Measurements from ENCODE around the gene IKZF1.

Gene IKZF1

DNA sequence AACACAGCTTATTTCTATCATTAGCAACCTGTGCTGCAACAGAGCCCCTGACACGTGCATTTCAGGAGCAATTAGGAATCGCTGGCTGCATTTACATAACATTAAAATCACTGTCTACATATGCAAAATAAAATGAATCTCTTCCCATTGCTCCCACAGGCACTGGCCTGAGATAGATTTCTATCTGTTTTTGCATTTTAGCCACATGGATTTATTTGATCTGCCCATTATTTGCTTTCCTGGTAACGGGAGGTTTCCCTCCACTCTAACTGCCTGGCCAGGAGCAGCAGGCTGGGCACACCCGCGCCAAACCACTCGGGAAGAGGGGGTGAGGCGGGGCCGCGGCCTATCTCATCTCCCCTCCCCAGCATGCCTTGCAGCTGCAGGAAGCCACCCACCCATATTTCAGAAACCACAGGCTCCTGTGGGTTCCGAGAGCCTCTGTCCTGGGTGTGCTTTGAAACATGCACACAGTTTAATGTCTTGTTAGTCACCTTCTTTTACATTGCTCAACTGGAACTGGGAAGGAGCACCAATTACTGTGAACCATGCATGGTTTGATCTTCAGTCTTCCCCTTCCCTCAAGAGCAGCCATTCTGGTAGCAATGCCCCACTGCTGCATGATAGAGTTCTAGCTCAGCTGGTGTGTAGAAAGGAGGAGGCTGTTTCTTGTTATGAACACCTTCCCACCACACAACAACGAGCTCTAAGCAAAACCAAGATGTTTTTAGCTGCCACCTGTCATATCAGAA, 37.7 kb upstream of the IKZF1 start:
- Histone ChIP-seq H3K4me2 (ENCODE audit: low read depth, low read length, poor library complexity, severe bottlenecking) (peak overlapping the region; percentile 92), H3K36me3 (ENCODE audit: insufficient read depth, low read length) (no peaks in the 10 kb centered on the region), H3K79me2 (ENCODE audit: insufficient read depth, low read length) (no peaks in the 10 kb centered on the region), H3K4me3 (ENCODE audit: low read length, poor library complexity, severe bottlenecking) (peak overlapping the region; percentile 69), H3K4me1 (ENCODE audit: insufficient read depth, low read length, poor library complexity, severe bottlenecking) (peaks cover 78% of the 10 kb centered on the region), H3K9ac (ENCODE audit: low read depth, low read length, poor library complexity, severe bottlenecking) (peak overlapping the region; percentile 91), H3K27me3 (ENCODE audit: insufficient read depth, low read length, poor library complexity, severe bottlenecking) (no peaks in the 10 kb centered on the region), H3K9me2 (replicated peaks; ENCODE audit: low read depth, low read length) (no peaks in the 10 kb centered on the region), H3F3A (ENCODE audit: low read depth) (peaks cover 25% of the 10 kb centered on the region), H4K20me1 (ENCODE audit: insufficient read depth, low read length, poor library complexity, severe bottlenecking) (no peaks in the 10 kb centered on the region), H2AFZ (ENCODE audit: low read length) (no peak overlapping the region; the same call in 1 of the 2 replicates), H3K9me3 (ENCODE audit: insufficient read depth, low read depth, low read length) (0 out of 2 replicates have a peak, but pooled peaks cover 4% of the 10 kb centered on the region)
- TF ChIP-seq CTCF (conservative IDR thresholded peaks at IDR 0.05; ENCODE audit: low read length) (no peak), EZH2phosphoT487 (IDR thresholded peaks at IDR 0.05; ENCODE audit: borderline replicate concordance) (no peak)

- H3K4me3 ChIP-seq (ENCODE audit: low read length, poor library complexity, severe bottlenecking) = peak overlapping the region; percentile 69
Measured at GRCh38 chr7:50267525-50268041, 36.9 kb upstream of the IKZF1 start.

GRCh38 chr7:50268223-50268622, 36.3 kb upstream of the IKZF1 start:
- no peaks in the 10 kb centered on the region for H3K36me3 ChIP-seq (ENCODE audit: insufficient read depth, low read length)
- no peak for TF ChIP-seq EZH2phosphoT487 (IDR thresholded peaks at IDR 0.05; ENCODE audit: borderline replicate concordance)
- peak; percentile 46 for TF ChIP-seq CTCF (conservative IDR thresholded peaks at IDR 0.05; ENCODE audit: low read length)
- peaks cover 70% of the 10 kb centered on the region for H3K4me1 ChIP-seq (ENCODE audit: insufficient read depth, low read length, poor library complexity, severe bottlenecking)
- H3K9me2 ChIP-seq (replicated peaks; ENCODE audit: low read depth, low read length) = no peaks in the 10 kb centered on the region
- peak overlapping the region; percentile 92 for H3K4me2 ChIP-seq (ENCODE audit: low read depth, low read length, poor library complexity, severe bottlenecking)
- H3K4me3 ChIP-seq (ENCODE audit: low read length, poor library complexity, severe bottlenecking) = peak overlapping the region; percentile 69
- H3K9ac ChIP-seq (ENCODE audit: low read depth, low read length, poor library complexity, severe bottlenecking) = peak overlapping the region; percentile 91
- H4K20me1 ChIP-seq (ENCODE audit: insufficient read depth, low read length, poor library complexity, severe bottlenecking) = no peaks in the 10 kb centered on the region
- H3K79me2 ChIP-seq (ENCODE audit: insufficient read depth, low read length) = no peaks in the 10 kb centered on the region
- H3F3A ChIP-seq (ENCODE audit: low read depth) = peaks cover 24% of the 10 kb centered on the region
- H3K27me3 ChIP-seq (ENCODE audit: insufficient read depth, low read length, poor library complexity, severe bottlenecking) = no peaks in the 10 kb centered on the region
- 0 out of 2 replicates have a peak, but pooled peaks cover 4% of the 10 kb centered on the region for H3K9me3 ChIP-seq (ENCODE audit: insufficient read depth, low read depth, low read length)
- H2AFZ ChIP-seq (ENCODE audit: low read length) = 0 out of 2 replicates have a peak overlapping the region, but pooled peaks have one; percentile 24

More at GRCh38 chr7:50267525-50268041, 36.9 kb upstream of the IKZF1 start:
- H3K9me2 ChIP-seq (replicated peaks; ENCODE audit: low read depth, low read length) = no peaks in the 10 kb centered on the region
- H2AFZ ChIP-seq (ENCODE audit: low read length) = no peak overlapping the region
- H3K36me3 ChIP-seq (ENCODE audit: insufficient read depth, low read length) = no peaks in the 10 kb centered on the region
- peak overlapping the region; percentile 92 for H3K4me2 ChIP-seq (ENCODE audit: low read depth, low read length, poor library complexity, severe bottlenecking)
- no peaks in the 10 kb centered on the region for H4K20me1 ChIP-seq (ENCODE audit: insufficient read depth, low read length, poor library complexity, severe bottlenecking)
- H3K27me3 ChIP-seq (ENCODE audit: insufficient read depth, low read length, poor library complexity, severe bottlenecking) = no peaks in the 10 kb centered on the region
- TF ChIP-seq CTCF (conservative IDR thresholded peaks at IDR 0.05; ENCODE audit: low read length) (no peak), EZH2phosphoT487 (IDR thresholded peaks at IDR 0.05; ENCODE audit: borderline replicate concordance) (no peak)
- 0 out of 2 replicates have a peak, but pooled peaks cover 4% of the 10 kb centered on the region for H3K9me3 ChIP-seq (ENCODE audit: insufficient read depth, low read depth, low read length)
- no peaks in the 10 kb centered on the region for H3K79me2 ChIP-seq (ENCODE audit: insufficient read depth, low read length)
- peaks cover 24% of the 10 kb centered on the region for H3F3A ChIP-seq (ENCODE audit: low read depth)
- peaks cover 70% of the 10 kb centered on the region for H3K4me1 ChIP-seq (ENCODE audit: insufficient read depth, low read length, poor library complexity, severe bottlenecking)
- H3K9ac ChIP-seq (ENCODE audit: low read depth, low read length, poor library complexity, severe bottlenecking) = peak overlapping the region; percentile 91

All from Loucy (cell line).